Testis (tissue), 2 donors: Measurements from ENCODE around the gene ITPKB.

ENCODE experiments used
- POLR2A ChIP-seq: fragments of 450-650 bp; IDR thresholded peaks from one replicate; pipeline ENCODE4 v1.6.1; 2017; ENCODE audit warnings: antibody characterized with exemption, mild to moderate bottlenecking, moderate library complexity
- TF ChIP-seq, protein P1 (sequence below), 3 experiments: fragments of 450-650 bp in 2 of 3; fragments of 200-600 bp in 1 of 3; sonication (generic) in 1 of 3; IDR thresholded peaks; one replicate each; pipeline ENCODE4 v1.5.1; 2016 to 2019; ENCODE audit warnings: antibody characterized with exemption in 3 of 3, mild to moderate bottlenecking in 2 of 3, moderate library complexity in 1 of 3

- TF ChIP-seq, protein P1, sequence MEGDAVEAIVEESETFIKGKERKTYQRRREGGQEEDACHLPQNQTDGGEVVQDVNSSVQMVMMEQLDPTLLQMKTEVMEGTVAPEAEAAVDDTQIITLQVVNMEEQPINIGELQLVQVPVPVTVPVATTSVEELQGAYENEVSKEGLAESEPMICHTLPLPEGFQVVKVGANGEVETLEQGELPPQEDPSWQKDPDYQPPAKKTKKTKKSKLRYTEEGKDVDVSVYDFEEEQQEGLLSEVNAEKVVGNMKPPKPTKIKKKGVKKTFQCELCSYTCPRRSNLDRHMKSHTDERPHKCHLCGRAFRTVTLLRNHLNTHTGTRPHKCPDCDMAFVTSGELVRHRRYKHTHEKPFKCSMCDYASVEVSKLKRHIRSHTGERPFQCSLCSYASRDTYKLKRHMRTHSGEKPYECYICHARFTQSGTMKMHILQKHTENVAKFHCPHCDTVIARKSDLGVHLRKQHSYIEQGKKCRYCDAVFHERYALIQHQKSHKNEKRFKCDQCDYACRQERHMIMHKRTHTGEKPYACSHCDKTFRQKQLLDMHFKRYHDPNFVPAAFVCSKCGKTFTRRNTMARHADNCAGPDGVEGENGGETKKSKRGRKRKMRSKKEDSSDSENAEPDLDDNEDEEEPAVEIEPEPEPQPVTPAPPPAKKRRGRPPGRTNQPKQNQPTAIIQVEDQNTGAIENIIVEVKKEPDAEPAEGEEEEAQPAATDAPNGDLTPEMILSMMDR (IDR thresholded peaks at IDR 0.05) = no peak
- TF ChIP-seq POLR2A = no peak
Measured at GRCh38 chr1:226787071-226787470, 48.0 kb upstream of the ITPKB start.
